Stimulated activated CD8-positive, alpha-beta memory T cell treated with anti-CD3 and anti-CD28 coated beads, Interleukin-15, amount 100 ng/mL, for 1 hour (primary cell): Measurements from ENCODE around the gene SKP2.
"Not testable (repeated sequence)": the region's sequence is repeated elsewhere in the genome, so short reads cannot be mapped to it uniquely, and the experiment has no call there.

Experiments used
- DNase-seq: peaks from one replicate; pipeline ENCODE4 v3.0.0-alpha.2; 2020; ENCODE audit warnings: low read depth

SKP2 gene

DNA sequence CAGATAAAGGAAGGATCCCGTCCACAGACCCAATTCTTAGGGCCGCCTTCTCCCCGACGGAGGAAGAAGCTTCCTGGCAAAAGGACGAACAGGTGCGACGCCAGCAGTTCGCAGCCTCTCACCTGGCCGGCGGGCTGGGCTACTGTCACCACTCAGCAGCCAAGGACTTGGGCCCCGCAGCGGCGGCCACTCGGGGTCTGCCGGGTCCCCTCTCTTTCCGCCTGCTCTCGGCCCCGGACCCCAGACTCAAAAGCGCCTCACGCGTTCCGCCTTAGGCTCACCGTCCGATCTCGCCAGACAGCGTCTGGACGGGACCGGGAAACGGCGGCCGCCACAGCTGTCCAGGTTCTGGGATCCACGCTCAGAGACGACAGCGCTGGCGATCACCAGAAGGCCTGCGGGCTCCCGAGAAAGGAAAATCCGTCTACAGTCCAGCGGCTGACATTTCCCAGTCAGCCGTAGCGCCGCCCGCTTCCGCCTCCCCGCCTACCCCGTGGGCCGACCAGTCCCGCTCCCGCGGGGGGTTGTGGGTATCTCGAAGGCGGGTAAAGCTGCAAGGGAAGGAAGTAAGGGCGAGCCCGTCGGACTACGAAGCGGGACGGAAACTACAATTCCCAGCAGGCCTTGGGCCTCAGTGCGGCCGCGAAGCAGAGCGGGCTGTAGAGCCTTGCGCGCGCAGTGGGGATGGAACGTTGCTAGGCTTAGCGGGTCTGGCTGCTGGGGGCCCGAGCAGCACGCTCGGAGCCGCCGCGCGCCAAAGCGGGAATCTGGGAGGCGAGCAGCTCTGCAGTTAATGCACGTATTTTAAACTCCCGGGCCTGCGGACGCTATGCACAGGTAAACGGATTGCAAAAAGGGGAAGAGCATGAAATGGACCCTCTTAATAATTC is at the start of gene SKP2, which contains the start of gene LMBRD2:
TSS of gene SKP2 (plus strand) at position 678 of the 890 bp plus-strand sequence. CDS start at position 830, 152 bp downstream.
TSS of gene LMBRD2 (minus strand) at position 454 of the 890 bp plus-strand sequence. CDS start 8,538 bp downstream, outside the sequence.
- peak; percentile 96 for DNase-seq

DNA sequence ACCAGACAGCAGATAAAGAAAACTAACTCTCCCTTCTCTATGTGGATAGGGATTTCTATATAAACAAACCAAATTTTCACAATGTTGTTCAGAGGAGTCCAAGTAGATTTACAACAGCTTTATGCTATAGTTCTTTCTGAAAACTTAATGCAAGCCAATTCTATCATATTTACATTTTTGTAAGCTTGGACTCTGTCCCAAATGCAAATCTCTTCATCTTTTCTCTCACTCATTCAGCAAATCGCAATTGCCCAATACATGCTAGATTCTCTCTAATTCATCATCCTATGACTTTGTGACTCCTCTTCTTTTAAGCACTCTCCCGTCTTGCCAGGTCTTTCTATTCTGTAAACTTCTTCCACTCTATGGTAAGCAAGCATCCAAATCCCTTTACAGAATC is 46.1 kb upstream of the SKP2 start:
- no peak for DNase-seq

DNA sequence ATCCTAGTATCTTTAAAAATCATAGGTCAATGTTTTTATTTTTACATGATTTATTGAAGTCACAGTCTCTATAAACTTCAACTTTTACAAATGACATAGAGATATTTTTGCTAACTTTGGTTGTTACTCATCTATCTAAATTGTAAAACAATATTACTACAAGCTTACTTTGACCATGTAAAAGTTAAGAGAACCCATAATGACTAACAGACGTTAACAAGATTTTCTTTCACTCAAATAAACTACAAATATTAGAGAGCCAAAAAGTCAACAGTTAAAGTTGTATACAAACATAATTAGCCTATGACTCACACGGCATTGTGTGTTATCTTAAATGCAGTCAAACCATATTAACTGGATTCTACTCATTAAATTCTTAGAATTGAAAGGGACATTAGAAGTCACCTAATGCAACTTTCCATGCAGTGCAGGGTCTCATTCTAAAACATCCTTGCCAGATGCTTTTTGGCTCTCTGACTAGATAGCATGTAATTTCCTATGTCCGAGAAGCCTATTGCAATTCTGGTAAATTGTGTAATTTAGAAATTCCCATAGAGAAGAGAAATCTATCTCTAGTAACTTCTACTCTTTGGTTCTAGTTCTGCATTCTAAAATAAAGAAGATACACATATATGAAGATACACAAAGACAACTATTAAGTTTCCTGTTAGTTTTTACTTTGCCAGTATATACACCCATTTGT is 43.0 kb upstream of the SKP2 start:
- no peak for DNase-seq

DNA sequence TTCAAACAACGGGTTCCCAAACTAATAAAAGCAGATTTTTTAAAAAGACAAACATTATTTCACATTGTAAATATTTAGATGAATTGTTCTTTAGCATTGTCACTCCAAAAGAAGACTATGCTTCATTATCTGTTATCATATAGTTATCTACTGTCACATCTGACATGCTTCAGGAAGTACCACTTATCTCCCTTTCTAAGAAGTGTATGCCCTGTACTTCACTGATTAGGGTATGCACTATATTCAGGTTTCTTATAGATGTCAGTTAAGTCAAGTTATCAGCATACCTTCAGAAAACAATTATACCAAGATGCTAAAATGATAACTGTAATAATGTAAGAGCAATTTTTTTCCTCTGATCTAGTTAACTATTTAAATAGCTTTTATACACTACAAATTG is 40.7 kb upstream of the SKP2 start:
- DNase-seq = no peak

DNA sequence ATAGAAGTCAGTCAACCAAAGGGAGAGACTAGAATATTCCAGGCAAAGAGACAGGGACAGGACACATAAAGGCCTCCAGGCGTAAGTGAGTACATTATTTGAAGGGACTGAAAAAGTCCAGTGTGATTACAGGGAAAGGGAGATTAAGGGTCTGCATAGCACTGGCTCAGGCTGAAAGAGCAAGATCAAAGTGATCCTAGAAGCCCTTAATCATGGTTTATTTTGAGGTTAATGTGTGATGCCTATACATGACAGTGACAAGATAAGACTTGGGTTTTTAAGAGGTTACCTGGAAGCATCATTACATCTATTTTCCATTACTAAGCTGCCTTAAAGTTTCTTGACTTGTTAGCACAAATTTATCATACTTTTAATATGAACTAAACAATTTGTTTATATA is 26.0 kb upstream of the SKP2 start:
- DNase-seq = no peak

DNA sequence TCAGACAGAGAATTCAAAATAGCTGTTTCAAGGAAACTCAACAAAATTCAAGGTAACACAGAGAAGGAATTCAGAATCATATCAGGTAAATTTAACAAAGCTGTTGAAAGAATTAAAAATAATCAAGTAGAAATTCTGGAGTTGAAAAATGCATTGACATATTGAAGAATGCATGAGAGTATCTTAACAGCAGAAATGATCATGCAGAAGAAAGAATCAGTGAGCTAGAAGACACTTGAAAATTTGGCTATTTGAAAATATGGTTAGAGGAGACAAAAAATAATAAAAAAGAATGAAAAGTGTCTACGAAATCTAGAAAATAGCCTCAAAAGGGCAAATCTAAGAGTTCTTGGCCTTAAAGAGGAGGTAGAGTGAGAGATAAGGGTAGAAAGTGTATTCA is 23.1 kb upstream of the SKP2 start:
- no peak for DNase-seq

DNA sequence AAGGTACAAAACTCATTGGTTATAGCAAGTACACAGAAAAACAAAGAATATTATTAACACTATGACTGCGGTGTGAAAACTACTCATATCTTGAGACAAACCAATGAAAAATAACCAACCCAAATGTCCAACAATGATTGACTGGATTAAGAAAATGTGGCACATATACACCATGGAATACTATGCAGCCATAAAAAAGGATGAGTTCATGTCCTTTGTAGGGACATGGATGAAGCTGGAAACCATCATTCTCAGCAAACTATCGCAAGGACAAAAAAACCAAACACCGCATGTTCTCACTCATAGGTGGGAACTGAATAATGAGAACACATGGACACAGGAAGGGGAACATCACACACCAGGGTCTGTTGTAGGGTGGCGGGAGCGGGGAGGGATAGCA is 22.2 kb upstream of the SKP2 start:
- not testable (repeated sequence) for DNase-seq

DNA sequence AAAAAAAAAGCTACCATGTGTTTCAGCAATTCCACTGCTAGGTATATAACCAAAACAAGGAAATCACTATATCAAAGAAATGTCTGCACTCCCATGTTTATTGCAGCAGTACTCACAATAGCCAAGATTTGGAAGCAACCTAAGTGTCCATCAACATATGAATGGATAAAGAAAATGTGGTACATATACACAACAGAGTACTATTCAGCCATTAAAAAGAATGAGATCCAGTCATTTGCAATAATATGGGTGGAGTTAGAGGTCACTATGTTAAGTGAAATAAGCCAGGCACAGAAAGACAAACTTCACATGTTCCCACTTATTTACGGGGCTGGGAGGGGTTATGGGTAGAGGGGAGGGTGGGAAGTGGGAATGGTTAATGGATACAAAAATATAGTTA is 18.9 kb upstream of the SKP2 start:
- DNase-seq = not testable (repeated sequence)

DNA sequence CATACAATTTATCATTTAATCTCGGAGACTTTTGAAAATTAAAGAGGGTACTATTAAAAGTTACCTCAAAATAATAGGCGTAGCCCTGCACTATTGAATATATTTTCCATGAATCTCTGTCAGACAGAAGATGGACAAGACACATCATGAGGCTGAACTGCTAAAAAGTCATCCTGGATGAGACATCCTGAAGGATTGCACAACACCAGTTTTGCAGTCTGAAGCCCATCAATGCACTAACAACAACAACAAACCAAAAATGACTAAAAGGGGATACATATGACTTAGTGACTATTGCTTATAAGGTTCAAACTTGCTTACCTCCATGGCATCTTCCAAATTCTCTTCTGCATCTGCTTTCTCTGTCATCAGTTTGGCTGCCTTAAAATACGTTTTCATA is 15.9 kb upstream of the SKP2 start:
- DNase-seq = no peak

DNA sequence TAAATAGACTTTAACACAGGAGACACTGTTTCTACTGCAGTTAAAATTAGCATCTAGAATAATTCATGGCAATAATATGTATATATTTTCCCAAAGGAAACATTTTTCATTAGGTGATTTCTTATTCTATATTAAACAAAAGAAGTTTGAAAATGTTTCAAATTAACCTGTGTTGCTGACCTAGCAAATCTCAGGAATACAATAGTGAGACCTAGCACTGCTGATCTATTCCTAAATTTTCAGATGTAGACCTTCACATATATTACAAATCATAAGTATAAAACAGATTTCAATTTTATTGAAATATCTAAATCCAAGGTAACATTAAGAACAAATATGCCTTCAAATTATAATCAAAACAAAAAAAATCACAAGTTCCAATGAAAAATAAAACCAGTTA is 15.3 kb upstream of the SKP2 start:
- no peak for DNase-seq

DNA sequence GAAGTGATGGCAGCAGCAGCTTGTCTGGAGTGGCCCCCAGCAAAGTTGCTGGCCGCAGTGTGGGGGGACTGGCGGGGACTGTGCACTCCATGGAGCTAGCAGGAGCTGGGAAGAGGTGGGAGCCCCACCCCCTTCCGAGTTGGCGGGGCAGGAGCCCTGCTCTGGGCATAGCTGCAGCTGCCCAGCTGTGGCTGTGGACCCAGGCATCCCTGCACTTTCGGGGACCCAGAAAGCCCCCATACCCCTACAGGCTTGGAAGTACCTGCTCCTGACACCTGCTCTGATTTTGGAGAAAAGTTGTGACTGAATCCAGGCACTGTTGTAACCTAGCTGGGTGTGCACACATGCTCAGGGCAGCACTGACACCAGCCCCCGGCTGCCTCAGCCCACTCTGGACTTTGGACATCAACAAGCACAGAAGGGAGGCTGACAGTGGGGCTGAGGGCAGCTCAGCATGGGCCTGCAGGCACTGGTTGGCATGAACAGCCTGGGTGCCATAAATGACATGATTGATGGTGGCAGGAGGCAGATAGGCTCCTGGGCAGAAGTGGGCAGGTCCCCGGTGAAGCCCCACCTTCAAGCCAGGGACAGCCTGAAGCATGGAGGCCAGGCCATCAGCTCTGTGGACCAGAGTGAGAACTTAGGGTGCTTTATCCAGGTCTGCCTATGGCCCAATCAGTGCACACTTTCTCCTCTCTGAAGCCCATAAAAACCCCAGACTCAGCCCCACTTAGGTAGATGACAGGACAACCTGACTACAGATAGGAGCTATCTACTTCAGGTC is 12.8 kb upstream of the SKP2 start:
- DNase-seq = no peak

DNA sequence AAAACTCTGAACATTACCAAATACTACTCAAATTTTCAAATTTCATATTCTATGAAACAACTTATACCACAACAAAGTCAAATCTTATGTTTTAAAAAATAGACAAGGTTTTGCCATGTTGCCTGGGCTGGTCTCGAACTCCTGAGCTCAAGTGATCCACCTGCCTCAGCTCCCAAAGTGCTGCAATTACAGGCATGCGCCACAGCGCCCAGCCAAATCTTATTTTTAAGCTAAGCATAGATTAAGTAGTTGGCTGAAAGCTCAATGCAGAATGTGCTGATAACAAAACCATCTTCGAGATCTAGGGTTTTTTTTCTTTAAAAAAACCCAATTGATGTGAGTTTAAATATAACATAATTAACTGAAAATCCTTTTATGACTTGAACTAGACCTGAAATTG is 6.6 kb upstream of the SKP2 start:
- DNase-seq = no peak

DNA sequence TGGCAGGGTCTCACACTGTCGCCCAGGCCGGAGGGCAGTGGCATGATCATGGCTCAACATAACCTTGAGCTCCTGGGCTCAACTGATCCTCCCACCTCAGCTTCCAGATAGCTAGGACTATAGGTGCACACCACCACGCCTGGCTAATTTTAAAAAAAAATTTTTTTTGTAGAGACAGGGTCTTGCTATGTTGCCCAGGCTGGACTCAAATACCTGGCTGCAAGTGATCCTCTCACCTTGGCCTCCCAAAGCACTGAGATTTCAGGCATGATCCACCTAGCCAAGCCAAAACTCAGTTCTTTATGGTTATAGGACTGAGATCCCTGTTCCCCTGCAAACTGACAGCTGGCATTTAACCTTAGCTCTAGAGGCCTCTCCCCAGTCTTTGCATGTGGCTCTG is 5.5 kb upstream of the SKP2 start:
- DNase-seq = no peak

DNA sequence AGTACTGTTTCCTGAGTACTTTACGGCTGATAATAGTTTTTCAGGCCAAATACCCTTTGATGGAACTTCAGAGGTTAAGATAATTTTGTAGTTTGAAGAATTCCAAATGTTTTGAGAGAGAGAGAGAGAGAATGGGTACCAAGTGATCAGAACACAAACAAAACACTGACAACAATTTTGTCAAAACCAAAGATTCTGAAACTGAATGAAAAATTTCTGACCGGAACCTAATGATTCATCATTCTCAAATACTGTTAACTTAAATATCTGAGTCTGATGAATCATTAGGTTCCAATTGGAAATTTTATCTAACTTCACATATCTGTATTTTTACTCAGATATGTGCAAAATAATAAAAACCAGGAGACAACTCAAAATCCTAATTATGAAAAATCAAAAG is 4.2 kb upstream of the SKP2 start:
- DNase-seq = no peak

DNA sequence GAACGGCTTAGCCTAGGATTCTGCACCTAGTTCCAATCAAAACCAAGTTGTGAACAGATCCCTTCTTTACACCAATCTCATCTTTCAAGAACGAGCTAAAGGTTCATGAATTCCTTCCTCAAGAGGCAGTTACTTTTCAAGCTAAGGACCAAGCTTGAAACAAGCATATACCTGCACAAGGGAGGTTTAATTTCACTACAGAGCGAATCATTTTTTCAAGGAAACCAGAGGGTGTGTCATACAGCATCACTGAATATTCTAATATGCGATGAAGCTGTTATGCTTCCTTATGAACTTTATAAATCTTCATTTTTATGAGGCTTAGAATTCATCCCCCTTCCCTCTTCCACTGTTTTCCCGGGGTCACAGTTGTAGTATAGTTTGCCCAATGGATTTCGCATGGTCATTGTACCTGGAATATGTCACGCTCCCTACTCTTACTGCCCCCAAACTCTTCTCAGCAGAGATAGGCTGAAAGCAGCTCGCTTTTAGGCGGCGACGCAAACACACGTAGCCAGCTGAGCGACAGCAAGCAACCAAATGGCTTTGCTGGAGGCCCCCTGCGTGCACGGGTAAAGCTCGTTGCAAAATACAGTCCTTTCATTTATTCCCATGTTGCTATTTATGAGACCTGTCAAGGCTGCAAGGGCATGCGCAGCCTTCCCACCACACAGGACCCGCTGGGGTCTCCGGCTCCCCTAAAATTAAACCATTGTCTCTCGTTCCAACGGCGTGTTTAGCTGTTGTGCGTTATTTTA is 1.1 kb upstream of the SKP2 start:
- DNase-seq = no peak

DNA sequence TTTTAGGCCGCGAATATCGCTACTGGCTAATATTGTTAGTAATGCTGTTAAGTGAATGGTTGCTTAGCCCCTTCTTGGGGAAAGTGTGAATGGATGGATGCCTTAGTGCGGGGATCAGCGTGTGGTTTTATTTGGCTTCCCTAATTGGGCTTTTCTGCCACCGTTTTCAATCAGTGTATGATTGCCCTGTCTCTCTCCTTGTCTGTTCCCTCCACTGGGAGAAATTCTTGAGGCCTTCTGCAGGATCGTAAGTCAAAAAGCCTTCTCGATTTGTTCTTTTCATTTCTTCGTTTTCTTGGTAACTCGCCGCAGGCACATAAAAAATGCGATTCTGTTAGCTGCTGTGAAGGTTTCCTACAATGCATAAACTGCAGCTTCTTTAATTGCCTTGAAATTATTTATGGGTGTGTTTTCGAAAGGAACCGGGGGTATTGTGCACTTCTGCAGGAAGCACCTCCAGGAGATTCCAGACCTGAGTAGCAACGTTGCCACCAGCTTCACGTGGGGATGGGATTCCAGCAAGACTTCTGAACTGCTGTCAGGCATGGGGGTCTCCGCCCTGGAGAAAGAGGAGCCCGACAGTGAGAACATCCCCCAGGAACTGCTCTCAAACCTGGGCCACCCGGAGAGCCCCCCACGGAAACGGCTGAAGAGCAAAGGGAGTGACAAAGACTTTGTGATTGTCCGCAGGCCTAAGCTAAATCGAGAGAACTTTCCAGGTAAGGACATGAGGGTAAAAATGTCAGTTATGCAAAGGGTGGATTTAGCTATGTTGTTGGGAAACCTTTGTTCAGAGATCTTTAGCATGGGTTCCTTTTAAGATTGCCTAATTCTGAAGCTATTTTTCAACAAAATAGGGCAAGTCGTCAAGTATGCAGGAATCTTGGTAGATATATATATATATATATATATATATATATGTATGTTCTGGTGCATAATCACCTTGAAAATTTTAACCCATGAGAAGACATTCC is 700 bp downstream of the SKP2 start:
- DNase-seq = no peak

DNA sequence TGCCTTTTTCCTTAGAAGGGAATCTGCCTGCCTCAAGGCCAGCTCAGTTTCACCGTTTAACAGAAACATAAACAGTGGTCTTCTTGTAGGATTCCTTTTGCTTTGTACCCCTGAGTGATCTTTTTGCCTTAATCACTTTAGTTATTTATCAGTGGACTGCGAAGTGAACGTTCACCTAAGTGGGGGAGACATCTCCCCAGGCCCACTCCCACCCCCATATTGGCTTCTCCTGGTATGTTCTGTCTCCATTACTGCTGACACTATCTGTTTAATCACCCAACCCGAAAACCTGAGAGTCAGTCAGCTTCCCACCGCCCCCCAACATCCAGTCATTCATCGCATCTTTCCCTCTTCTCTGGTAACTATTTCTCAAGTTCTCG is 1.4 kb downstream of the SKP2 start:
- DNase-seq = no peak

DNA sequence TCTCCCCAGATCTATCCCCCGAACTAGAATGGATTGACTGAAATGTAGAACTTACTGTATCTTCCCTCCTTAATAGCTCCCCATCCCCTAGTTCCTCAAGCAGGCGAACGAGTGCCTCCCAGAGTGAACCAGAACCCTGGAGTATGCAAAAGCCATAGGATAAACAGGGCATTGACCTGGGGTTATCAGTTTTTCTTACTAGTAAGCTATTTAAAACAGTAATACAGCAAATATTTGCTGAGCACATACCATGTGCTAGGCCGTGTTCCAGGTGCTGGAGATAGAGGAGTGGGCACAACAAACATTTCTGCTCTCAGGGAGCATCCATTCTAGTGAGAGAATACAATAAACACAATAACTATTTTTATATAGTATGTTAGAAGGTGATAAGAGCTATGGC is 1.8 kb downstream of the SKP2 start:
- no peak for DNase-seq

DNA sequence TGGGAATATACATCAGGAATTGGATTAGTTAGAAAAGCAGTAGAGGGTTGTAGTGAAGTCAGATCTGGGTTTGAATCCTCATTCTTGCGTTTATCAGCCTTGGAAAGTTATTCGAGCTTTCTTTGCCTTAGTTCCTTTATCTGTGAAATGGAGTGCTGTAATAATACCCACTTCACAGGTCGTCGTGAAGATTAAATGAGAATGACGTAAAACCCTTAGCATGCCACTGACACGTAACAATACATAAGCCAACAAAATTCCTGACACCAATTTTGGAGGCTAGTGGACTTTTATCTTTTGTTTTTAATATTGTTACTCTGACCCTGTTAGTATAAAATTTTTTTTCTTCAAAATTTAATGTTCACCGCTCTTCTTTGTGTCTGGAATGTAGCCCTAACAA is 3.4 kb downstream of the SKP2 start:
- no peak for DNase-seq

DNA sequence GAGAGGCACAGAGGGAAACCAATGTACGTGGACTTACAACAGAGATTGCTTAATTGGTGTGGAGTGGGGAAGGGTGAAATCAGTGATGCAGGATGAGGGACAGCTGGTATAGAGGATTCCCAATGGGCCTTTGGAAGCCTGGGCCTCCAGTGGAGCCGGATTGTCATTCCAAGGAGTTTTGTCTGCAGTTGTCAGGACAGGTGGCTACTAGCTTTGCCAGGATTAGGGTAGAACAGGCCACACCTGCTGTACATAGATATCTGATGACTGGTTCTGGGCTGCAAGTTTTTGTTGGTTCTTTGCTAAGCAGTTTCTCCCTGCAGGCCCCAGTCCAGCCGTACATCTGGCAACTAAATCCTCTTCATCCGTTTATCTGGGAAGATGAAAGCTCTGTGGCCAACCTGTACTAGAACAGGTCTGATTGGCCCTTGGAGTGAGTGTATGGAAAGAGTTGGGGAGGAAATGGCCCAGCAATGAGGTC is 4.2 kb downstream of the SKP2 start:
- no peak for DNase-seq

DNA sequence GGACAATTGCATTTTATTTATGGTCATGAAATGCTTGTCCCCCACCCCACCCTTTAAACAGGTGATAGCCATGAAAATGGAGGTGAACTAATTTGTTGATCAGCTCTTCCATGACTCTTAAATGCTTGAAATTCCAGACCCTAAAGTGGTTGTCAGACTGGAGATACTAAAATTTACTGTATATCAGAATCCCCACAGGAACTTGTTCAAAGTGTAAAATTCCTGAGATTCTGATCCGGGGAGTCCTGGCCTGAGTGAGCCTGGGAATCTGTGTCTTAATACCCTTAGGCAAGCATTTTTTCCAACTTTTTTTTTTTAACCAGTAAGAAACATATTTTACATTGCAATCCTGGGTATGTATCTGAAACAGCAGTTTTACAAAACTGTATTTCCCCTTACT is 4.7 kb downstream of the SKP2 start:
- DNase-seq = no peak
